Cardiac septum (tissue), 1 donor: Measurements from ENCODE around the gene RPL18. TPM values are rescaled to one million over a fixed set of nuclear protein-coding genes. Genes with fewer than 3 reads are reported as not detected.
"Not testable (repeated sequence)": the region's sequence is repeated elsewhere in the genome, so short reads cannot be mapped to it uniquely, and the experiment has no call there.

Experiments
- DNase-seq: peaks from one replicate; pipeline ENCODE4 v3.0.0-alpha.2; 2020; ENCODE audit warnings: low spot score
- intact Hi-C: fragments of 100-400 bp; cut with DNase I; formaldehyde crosslinking; loops from one replicate; pipeline ENCODE4 v1.14.0; 2022
- total RNA-seq: library from RNA; stranded (reverse); fragmentation: NEBNext Ultra II Directional; extraction: Animal tissue kit (Norgen Biotek cat#: 25700); gene quantifications from one replicate; pipeline ENCODE4 v1.2.1, GENCODE V29; 2021
- donor health status: DM: no; HTN: no; CAD: no.

Gene RPL18
- total RNA-seq, 1 donor from 2014 or later, result 437 TPM

GRCh38 chr19:48633148-48634035, 14.4 kb upstream of the RPL18 start:
- DNase-seq, result no peak
- intact Hi-C loops, result no loop called here

DNA sequence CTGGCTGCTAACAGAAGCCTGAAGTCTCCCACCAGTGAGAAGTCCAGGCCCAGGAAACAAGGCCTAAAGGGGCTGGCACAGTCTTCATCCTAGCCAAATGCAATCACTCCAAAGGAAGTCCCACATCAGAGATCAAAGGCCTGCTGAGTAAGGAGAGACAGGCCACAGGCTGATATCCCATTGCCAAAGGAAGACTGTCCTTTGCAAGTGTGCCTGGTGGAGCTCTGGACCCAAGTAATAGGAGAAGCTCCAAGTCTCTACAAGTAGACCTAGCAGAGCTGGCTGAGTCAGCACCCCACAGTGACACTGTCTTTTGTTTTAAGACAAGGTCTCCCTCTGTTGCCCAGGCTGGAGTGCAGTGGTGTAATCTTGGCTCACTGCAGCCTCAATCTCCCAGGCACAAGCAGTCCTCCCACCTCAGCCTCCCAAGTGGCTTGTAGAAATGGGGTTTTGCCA, 13.7 kb upstream of the RPL18 start:
- DNase-seq, result no peak
- intact Hi-C loops, result no loop called here

DNA sequence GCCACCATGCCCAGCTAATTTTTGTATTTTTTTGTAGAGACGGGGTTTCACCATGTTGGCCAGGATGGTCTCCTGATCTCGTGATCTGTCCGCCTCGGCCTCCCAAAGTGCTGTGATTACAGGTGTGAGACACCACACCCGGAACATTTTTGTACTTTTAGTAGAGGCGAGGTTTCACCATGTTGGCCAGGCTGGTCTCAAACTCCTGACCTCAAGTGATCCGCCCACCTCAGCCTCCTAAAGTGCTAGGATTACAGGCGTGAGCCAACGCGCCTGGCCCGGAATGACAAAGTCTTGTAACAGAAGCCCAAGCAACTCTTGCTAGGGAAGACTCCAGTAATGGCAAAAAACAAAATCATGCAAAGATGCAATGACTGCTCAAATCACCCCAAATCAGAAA, 13.3 kb upstream of the RPL18 start:
- intact Hi-C loops, DNase-seq: not testable (repeated sequence)

DNA sequence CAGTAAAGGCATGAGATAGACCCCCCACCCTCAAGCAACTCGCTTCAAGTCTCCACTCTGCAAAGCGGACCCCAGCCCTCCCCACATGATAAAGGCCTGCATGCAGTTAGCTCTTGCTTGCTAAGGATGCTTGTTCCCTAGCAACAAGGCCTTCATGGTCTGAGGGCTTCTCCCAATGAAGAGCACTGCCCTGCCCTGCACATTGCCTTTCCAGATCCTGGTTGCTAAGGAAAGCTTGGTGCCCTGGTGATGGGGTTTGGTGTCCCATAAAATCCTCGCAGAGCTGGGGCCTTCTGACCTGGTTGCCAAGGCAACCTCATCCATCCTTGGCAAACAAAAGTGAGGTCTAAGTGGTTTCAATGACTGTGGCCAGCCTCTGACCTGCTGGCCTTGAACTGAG, 12.2 kb upstream of the RPL18 start:
- DNase-seq, result no peak
- intact Hi-C loops, result no loop called here

DNA sequence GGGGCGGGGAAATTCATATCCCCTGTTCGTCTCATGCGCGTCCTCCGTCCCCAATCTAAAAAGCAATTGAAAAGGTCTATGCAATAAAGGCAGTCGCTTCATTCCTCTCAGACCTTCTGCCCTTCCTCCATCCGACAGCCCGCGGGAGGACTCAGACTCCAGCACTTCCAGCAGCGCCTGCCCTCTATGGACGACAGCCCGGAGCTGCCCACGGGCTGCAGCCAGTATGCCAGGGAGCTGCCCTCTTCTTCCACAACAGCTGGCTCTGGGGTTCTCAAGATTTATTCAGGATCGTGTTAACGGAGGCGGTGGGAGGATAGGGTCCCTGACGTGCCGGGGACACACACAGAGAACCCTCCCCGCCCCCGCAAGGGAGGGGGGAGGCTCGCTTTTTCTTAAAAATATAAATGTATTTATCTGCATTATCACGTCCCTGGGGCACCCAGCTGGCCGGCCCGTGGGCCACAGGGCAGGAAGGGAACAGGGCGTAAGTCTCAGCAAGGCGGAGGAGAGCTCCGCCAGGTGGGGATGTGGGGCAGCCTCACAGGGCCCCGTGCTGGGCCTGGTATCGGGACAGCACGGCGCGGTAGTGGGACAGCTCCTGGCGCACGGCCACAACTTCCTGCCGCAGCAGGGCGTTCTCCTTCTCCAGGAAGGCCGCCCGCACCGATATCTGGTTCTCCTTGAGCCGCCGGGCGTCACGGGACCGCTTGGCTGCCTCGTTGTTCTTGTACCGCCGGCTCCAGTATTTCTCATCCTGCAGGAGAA, 11.5 kb upstream of the RPL18 start:
- no peak for DNase-seq
- intact Hi-C loops, result no loop called here

GRCh38 chr19:48629599-48630295, 10.8 kb upstream of the RPL18 start:
- DNase-seq, result no peak
- intact Hi-C loops, result no loop called here

GRCh38 chr19:48629297-48629598, 10.3 kb upstream of the RPL18 start:
- intact Hi-C loops, result no loop called here
- DNase-seq, result no peak

GRCh38 chr19:48628486-48629296, 9.7 kb upstream of the RPL18 start:
- no peak for DNase-seq
- intact Hi-C loops, result no loop called here

DNA sequence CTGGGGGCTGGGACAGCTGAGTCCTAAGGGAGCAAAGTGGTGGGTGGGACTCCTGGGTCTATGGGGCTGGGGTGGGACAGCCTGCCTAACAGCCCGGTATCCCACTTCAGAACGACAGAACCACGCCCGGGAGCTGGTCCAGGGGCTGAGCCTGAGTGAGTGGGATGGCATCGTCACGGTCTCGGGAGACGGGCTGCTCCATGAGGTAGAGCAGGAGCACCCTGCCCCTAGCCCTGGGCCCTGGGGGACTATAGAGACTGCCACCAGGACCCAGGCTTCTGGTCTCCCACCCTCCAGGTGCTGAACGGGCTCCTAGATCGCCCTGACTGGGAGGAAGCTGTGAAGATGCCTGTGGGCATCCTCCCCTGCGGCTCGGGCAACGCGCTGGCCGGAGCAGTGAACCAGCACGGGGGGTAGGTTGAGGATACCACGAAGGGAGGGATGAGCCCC, 8.9 kb upstream of the RPL18 start:
- DNase-seq, result no peak
- intact Hi-C loops, result no loop called here

DNA sequence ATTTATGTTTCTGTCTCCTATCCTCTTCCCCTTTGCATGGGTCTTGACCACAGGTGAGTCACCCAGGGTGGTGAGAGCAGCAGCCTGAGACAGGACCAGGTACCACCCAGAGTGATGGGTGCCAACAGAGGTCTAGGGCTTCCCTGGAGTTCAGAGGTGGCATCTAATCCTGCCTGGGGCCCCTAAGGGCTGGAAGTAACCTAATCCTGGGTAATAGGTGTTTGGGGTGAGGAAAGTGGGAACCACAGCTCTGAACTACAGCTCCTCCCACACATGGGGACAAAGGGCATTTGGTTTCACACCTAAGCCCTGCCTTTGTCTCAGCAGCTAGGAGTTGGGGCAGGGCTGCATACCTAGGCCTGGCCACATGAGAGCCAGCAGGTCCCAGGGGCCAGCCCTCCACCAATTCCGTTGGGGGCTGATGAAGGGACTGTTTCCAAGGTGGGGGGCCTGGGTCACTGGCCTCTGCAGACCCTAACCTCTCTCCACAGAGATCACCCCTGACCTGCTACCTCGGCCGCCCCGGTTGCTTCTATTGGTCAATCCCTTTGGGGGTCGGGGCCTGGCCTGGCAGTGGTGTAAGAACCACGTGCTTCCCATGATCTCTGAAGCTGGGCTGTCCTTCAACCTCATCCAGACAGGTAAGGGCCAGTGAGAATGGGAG, 8.4 kb upstream of the RPL18 start:
- no peak for DNase-seq
- intact Hi-C loops, result no loop called here

DNA sequence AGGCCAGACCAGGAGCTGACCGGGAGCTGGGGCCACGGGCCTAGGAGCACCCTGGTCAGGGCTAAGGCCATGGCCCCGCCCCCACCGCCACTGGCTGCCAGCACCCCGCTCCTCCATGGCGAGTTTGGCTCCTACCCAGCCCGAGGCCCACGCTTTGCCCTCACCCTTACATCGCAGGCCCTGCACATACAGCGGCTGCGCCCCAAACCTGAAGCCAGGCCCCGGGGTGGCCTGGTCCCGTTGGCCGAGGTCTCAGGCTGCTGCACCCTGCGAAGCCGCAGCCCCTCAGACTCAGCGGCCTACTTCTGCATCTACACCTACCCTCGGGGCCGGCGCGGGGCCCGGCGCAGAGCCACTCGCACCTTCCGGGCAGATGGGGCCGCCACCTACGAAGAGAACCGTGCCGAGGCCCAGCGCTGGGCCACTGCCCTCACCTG, 6.9 kb upstream of the RPL18 start:
- DNase-seq, result no peak
- intact Hi-C loops, result no loop called here

DNA sequence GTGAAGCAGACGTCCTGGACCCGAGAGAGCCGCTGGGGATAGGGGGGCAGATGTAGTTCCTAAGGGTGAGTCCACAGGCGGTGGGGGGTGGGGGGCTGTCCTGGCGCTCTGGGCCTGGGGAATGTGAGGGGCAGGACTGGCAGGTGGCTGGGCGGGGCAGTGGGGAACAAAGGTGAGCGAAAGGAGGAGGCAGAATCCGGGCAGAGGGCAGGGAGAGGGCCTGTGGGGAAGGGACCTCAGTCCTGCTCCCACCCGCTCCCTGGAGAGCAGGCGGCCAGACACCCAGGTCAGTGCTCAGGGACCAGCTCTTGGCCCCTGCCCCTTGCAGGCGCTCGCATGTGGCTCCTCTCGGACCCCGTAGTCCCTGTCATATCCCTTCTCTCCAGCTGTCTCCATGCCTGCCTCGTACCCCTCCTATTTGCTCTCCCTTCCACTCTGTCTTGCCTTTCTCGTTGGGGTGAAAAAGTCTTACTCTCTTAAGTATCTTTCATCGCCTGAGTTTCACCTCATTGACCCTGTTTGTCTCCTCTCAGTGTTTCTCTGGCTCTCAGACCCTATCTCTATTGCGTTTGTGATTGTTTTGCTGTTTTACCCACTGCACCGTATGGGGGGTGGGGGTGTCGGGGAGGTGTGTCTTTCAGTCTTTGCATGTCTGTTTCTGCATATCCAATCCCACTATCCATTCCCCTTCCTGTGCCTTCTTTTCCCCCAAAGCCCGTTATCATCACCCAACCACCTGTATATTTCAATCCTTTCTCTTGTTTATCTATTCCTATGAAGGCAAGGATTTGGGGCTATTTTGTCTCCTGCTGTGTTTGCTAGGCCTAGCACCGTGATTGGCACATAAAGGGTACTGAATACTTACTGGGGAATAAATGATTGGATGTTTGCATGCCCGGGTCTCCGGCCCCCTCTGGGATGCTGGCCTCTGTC, 6.1 kb upstream of the RPL18 start:
- DNase-seq, result no peak
- intact Hi-C loops, result no loop called here

- intact Hi-C loops, result no loop called here
- DNase-seq, result peak; percentile 99
These were observed 5.2 kb upstream of the RPL18 start for GRCh38 chr19:48624067-48624594.

DNA sequence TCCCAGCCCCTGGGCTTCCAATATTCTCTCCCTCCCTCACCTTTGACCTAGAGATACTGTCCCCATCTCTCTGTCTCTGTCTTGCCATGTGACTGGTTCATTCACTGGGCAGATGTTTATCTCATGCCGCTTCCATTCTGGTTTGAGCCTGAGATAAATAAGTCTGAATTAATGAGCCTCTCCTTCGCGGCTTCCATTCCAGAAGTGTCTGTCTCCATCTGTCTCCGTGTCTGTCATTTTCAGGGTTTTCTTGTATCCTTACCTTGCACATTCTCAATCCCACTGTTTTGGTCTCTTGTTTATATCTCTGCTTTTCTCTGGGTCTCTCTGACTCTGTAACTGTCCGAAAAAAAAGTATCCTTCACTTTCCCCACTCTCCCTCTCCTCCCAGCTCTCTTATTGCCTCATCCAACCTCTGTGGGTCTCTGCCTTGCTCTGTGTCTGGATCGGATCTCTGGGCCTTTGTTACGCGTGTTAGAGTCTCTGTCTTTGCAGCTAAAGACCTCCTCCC, 4.6 kb upstream of the RPL18 start:
- intact Hi-C loops, result no loop called here
- no peak for DNase-seq

GRCh38 chr19:48619692-48620585, 961 bp upstream of the RPL18 start:
- intact Hi-C loops, result no loop called here
- no peak for DNase-seq

DNA sequence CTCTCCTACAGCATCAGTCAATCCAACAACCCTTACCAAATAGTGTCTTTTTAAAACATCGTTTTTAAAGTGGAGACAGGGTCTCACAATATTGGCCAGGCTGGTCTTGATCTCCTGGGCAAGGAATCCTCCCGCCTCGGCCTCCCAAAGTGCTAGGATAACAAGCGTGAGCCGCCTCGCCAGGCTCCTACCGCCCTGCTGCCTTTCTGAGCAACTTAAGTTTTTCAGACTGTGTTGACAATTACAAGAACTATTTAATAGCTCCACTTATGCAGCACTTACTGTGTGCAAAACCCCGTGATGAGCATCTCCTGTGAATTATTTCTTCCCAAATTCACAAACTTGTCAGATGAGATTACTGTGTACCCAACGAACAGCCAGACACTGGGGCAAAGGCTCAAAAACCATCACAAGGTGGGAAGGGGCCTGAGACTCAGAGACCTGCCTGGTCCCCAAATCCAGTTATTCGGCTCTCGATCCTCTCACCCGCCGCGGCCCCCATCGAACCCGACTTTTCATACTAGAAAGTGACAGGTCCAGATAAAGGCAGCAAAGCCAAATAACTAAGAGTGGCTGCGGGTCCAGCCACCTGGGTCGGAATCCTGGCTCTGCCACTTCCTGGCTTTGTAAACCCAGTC, 581 bp downstream of the RPL18 start:
- intact Hi-C loops, result no loop called here
- DNase-seq, result peak; percentile 75
